ENCODE measurements around the gene ZCCHC24.
"Not testable (repeated sequence)": the region's sequence is repeated elsewhere in the genome, so short reads cannot be mapped to it uniquely, and the experiment has no call there.

The ZCCHC24 gene

DNA sequence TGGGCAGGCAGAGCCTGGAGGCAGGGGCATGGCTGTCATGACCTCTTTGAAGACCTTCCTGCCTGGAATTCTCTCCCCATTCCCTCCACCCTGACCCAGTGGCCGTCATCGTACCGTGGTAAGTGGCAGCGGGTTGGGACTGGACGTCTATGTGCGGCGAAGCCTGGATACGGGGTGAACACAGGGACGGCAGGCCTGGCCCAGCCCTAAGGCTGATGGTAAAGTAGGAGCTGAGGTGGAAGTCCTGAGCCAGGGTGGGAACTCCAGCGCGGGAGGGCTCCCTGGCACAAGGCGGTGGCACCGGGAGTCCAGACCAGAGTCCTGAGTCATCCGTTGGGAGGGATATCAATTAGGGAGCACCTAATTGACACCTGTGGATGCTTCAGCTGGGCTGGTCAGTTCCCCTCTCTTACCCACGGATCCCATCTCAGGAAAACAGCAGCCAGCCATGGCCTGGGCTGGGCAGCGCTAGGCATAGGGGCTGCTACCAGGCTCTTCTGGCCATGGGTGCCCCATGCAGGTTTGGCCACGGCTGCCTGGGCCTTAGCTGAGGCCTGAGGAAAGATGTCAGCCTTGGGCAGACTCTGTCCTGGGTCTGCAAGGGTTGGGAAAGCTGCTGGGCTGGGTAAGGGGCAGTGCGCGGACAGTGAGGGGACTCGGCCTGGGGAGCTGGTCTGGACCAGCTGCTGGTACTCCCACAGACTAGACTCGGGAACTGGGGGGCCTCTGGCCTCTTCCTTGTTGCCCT lies 94.8 kb downstream of the ZCCHC24 start:
- in situ Hi-C loops (cut with MboI; ENCODE audit: low sequenced_read_pairs): no loop called here

DNA sequence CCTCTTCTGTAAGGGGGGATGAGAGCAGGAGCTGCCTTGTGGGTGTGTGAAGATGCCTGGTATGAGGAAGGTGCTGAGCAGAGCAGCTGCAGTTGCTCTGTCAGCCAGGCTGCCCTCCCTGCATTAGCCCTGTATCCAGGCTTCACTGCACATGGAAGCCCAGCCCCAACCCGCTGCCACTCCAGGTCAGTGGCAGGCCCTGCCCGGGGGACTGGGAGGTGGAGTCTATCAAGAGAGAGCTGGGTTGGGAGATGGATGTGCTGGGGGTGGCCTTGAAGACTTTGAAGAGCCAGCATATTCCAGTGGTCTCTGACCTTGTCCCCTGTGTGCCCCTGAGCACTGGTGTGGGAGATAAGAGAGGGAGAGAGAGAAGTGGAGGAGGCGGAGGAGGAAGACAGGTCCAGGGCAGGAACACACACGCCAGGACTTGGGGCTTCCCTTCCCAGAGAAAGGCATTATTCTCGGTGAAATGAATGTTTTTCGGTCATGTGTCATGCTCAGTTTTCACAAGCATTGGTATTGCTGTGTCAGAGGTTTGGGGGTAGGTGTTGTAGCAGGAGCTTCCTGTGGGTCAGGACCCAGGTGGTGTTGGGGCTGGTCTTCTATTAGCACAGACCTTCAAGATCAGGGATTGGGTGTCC lies 95.5 kb downstream of the ZCCHC24 start:
- in situ Hi-C loops (cut with MboI; ENCODE audit: low sequenced_read_pairs): no loop called here

DNA sequence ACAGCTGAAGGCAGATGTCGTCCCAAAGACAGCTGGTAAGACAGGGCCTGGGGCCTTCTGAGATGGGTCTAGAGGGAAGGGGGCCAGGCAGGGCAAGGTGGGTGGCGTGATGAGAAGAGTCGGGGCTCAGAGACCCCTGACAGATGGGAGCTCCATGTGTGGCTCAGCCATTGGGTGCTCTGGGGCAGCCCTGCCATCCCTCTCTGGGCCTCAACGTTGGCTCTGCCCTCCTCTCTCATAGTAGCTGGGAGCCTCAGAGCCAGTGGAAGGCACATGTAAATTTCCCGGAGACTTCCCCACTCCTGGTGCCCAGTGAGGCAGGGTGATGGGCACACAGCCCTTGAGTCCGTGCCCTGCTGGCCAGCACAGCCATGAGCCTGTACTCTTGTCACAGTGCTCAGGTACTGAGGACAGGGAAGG lies 96.3 kb downstream of the ZCCHC24 start:
- in situ Hi-C loops (cut with MboI; ENCODE audit: low sequenced_read_pairs): no loop called here

DNA sequence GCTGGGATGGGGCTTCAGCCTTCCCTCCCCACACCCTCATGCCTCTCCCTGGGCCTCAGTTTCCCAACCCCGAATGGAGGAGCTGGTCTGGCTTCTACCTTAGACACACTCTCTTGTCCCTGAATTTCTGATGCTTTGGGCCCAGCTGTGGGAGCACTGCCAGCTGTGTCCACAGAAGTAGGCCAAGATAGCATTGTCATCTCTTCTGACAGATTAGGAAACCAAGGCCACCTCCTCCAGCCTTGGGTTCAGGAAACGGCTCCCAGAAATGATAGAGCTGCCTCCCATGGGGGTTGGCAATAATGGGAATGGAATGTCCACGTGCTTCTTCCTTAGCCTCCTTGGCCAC lies 96.8 kb downstream of the ZCCHC24 start:
- in situ Hi-C loops (cut with MboI; ENCODE audit: low sequenced_read_pairs): no loop called here

DNA sequence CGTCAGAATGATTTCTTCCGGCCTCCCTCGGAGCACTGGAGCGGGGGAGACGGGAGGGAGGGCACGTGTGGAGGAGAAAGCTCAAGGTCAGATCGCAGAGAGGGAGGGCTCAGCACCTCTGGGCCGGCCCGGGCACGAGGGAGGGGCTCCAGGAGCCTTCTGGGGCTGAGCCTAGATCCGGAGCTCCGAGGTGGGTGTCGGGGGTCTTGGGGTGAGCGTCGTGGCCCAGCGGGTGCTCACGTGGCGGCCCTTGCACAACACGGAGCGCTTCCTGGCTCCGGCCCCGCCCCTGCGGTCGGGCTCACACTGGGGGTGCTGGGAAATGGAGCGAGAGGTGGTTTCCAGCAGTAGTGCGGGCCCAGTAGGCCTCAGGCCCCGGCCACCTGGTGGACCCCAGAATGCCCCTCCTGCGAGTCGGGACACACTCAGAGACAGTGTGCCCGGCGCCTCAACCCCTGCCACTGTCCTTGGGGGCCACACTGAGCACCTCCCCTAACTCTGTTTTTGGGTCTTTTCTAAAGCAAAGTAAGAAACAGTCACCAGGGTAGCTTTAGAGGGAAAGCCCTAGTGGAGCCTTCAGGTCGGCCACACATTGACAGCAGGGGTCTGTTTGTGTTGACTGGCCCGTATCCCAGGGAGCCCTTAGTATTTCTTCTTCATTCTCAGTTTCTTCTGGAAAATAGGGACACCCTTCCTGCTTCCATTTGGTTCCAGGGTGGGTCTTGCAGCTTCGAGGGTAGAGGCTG lies 97.4 kb downstream of the ZCCHC24 start:
- in situ Hi-C loops (cut with MboI; ENCODE audit: low sequenced_read_pairs): no loop called here

DNA sequence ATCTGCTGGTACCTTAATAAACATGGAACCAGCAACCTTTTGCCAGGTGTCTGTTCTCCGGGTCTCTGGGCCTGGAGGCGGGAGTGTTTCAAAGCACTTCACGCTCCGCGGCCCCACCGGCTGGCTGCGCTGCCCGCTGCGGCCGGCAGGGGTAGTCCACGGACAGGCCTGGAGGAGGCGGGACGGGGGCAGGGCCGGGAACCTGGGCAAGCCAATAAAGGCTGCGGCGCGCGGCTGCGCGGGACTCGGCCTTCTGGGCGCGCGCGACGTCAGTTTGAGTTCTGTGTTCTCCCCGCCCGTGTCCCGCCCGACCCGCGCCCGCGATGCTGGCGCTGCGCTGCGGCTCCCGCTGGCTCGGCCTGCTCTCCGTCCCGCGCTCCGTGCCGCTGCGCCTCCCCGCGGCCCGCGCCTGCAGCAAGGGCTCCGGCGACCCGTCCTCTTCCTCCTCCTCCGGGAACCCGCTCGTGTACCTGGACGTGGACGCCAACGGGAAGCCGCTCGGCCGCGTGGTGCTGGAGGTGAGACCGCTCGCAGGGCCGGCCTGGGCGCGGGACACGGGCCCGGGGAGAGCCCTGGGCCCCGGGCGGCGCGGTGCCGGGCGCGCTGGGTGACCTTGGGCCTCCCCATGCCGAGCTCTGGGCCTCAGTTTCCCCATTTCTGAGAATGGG lies 98.1 kb downstream of the ZCCHC24 start, which contains the start of gene PPIF:
TSS of gene PPIF (plus strand) at position 244 of the 668 bp plus-strand sequence. CDS start at position 324, 80 bp downstream.
- in situ Hi-C loops (cut with MboI; ENCODE audit: low sequenced_read_pairs): no loop called here

DNA sequence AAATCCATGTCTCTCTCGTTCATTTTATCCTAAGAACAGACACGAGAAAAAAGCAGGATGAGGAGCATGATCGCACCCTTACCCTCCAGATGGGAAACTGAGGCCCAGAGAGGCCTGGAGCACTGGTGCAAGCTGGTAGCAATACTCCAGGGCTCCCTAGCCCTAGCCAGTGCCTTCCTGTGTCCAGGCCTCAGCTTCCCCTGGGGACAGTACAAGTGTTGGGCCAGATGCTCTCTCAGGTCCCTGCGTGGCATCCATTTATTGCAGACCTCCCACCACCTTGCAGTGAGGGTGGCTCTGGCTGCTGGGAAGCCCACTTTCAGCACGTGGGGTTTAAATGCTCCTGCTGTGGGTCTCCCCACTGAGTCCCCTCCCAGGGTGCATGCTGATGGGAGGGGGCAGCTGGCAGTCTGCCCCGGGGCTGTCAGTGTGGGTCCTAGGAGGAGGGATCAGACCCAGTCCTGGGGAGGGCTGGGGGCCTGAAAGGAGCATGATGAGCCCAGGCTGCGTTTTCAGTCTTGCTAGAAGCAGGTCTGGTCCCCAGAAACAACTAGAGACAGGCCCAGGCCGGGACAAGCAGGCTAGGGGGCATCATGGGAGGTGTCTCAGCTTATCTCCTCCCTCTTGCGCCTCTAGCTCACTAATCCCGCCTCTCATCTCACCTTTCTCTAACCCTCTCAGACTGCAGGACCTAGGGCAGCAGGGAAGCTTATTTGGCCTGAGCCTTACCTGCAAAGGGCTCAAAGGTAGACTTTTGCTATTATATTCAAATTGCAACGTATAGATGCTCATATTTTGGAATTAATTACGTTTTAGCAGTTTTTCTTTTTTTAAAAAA lies 98.8 kb downstream of the ZCCHC24 start:
- in situ Hi-C loops (cut with MboI; ENCODE audit: low sequenced_read_pairs): no loop called here

DNA sequence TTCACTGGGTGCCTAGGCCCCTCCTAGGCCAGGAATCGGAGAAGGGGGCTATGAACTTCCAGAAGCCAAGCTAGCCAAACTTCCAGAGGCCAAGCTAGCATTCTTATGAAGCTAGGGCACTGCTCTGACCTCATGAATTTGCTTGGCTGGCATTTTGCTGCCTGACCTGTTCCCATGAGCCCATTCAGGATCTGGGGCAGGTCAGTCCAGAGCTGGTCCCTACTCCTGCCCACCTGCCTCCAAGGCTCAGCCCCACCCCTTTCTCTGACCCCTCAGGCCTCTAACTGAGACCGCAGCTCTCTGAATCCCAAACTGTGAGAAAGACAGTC lies 99.4 kb downstream of the ZCCHC24 start:
- in situ Hi-C loops (cut with MboI; ENCODE audit: low sequenced_read_pairs): no loop called here

DNA sequence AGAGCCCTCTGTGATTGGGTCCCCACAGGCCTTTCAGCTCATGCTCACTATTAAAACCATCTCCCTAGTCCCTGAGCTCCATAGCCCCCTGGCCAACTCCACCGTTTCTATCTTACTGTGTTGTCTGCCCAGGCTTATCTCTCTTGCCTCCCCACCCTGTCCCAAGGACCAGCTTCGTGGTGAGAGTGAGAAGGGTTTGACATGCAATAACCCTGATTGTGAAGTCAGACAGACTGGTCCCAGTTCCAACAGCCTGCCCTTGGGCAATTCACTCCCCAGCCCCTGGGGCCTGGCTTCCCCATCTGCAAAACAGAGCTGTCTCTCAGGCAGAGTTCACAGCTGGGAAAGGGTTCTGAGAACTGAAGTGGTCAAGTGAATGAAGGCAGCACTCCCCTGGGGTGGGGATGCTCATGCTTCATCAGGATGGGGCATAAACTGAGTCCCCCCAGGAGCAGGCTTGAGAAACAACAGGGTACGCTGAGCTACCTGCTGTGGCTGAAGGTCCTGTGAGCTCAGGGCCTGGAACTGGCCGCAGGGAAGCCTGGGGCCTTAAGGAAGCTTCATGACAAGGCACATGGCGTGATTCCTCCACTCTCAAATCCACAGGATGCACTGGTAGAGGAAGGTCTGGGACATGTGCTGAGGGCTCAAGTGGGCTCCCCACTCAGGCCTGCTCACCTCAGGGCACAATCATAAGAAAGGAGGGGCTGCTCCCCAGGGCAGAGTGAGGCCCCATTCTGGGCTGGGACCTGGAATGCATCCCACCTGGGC lies 100.0 kb downstream of the ZCCHC24 start:
- in situ Hi-C loops (cut with MboI; ENCODE audit: low sequenced_read_pairs): no loop called here

DNA sequence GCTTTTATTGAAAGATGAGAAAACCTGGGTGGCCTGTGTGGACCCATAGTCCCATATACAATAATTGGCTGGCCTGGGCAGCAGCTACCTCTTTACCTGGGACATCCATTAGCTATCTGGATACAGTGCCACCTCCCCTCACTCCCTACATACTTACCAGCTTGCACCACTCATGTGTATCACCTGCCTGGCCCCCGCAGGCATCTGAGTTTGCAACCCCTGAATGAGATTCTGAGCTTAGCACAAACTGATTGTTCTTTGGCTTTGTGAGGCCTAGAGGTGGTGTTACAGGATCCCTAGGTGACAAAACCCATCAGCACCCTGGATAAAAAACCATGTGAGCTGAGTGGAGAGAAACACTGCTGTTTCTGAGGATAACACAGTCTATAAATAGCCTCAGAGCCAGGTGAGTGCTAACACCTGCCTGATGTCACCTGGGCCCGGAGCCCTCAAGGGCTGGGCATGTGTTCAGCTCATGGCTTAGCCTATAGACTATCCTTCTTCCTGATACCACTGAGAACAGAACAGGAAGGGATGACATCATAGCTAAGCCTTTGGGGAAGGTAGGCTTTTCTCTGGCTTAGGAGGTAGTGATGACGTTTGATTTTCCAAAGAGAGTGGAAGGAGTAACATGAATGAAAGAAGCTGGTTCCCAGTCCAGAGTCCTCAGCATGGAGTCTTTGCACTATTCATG lies 100.8 kb downstream of the ZCCHC24 start:
- in situ Hi-C loops (cut with MboI; ENCODE audit: low sequenced_read_pairs): no loop called here

DNA sequence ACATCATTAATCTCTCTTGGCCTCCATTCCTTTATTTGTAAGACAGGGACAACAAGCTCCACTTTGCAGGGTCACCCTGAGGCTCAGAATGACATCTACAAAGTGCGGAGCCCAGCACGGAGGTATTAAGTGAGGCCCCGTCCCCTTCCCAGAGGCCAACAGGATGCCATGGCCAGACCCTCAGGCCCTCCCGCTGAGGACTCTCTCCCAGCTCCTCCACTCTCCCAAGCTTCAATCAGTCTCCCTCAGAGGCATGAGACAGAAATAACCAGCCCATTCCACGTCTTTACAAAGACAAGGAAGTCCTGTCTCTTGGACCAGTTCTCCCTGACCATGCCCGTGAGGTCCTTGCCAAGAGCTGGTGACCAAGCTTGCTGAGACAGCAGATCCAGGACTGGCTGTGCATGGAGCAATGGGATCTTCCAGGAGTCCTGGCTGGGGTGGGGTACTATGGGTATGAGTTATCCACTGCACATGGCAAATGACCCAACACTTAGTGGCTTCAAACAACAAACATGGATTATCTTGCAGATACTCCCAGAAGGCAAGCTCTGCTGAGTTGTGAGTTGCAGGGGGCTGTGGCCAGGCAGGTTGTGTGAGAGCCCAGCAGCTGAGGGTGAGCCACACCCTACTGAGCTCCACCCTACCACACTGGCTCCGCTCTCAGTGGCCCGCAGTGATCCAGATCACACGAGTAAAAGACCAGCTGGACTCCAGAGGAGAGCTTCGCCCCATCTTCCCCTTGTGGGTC lies 102.4 kb downstream of the ZCCHC24 start:
- in situ Hi-C loops (cut with MboI; ENCODE audit: low sequenced_read_pairs): no loop called here

DNA sequence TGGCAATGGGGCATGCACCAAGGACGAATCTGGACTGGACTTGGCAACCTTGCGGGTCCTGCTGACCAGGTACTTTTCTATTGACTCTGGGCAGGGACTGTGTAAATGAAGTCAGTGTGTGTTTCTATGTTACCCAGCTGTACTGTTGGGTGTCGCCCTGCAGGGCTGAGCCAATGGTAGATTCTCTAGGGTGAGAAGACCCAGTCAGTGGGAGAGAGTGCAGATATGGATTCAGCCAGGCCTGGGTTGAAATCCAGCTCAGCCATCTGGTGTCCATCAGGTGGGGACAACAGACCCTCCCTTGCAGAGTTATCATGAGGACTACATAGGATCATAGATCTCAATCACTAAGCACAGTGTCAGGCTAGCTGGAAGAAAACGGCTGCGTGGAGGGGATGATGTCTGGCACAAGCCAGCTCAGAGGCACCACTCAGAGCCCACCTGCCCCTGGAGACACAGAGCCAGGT lies 103.1 kb downstream of the ZCCHC24 start:
- in situ Hi-C loops (cut with MboI; ENCODE audit: low sequenced_read_pairs): no loop called here

DNA sequence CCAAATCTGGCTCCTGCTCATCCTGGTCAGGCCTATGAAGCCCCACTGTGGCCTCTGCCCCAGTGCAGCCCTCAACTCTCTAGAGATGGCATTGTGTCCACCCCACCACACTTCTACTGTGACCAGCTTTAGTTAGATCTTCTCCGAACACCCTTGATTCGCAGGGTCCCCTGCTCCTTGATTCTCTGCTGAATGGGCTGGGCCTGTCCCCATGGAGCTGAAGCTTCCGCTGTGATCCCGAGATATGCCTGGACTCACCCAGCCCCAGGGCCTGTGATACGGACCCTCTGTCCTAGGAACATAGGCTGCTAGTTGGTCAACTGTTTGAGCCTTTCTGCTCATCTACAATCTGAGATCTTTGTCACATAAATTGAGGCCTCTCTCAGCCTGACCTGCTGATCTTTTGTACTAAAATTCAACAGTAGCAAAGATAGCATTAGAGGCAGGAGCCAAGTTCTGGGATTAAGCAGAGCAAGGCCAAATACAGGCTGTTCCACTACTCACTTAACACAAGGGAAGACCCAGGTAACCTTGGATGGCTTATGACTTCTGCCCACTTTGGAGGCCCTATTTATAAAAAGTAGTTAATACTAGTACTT lies 104.7 kb downstream of the ZCCHC24 start:
- in situ Hi-C loops (cut with MboI; ENCODE audit: low sequenced_read_pairs): no loop called here

DNA sequence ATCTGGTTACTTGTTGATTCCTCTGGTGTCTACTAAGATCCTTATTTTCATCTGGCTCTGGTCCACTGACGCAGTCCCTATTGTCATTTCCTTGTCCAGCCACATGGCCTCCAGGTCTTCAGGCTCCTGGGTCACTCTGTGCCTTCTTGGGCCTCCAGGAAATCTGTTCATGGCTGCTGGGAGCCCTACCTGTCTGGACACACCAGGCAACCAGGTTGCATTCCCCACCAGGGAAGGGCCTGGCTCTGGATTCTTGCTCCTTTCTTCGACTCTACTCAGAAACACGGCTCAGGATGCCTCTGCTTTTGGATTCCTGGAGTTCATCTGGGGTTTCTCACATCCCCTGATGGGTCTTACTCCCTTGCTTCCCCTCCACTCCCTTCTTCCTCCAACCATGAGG lies 106.2 kb downstream of the ZCCHC24 start:
- in situ Hi-C loops (cut with MboI; ENCODE audit: low sequenced_read_pairs): no loop called here

DNA sequence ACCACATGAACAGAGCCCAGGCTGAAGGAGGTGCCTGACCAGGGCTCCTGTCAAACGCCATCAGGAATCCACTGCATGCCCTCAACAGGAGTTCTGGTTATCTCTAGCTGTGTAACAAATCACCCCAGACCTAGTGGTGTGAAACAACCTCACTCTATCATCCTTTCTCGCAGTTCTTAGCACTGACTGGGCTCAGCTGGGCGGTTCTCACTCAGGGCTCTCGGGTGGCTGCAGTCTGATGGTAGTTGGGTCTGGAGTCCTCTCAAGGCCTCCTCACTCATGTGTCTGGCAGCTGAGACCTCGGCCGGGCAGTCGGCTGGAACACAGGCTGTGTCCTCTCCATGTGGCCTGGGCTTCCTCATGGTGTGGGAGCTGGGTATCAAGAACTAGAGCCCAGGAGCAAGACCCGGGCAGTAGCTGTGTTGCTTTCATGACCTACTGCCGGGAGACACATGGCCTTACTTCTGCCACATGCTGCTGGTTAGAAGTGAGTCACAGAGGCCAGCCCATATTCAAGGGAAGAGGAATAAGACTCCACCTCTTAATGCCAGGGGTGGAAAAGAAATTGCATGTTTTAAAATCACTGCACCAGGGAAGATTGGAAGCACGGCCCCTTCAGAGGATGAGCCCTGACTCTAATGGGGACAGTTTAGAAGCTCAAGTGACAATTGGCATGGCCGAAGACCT lies 107.5 kb downstream of the ZCCHC24 start:
- in situ Hi-C loops (cut with MboI; ENCODE audit: low sequenced_read_pairs): not testable (repeated sequence)

DNA sequence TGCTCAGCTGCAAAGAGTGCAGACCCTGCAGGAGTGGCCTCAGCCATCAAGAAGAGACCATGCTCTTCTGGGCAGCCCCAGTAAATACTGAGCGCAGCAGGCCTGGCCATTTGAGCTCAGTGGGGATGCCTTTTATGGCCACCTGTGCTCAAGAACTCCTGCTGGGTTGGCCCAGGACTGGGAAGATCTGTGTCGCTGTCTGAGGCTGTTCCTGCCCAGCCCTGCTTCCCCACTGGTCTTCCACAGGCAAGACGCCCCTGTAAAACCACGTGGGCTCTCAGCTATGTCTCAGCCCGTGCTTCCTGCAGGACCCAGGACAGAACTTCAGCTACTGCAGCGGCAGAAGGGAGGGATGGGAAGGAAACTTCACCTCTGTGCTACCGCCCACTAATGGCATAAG lies 108.7 kb downstream of the ZCCHC24 start:
- in situ Hi-C loops (cut with MboI; ENCODE audit: low sequenced_read_pairs): no loop called here

DNA sequence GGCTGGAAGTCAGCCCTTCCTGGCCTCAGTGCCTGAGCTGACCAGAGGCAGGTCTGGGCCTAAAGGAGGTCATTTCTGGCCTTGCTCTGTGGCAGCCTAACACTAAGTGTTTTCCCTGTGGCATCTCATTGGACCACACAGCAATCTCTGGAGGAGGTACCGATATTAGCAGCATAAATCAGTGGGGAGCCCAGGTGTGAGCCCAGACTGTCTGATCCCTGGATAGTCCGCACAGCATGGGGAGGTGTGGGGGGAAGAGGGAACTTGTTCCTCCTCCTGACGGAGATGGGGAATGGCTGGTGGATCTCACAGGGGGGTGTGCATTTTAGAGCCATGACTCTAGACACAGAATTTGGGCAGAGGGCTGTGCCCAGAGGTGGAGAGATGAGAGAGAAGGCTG lies 109.1 kb downstream of the ZCCHC24 start:
- in situ Hi-C loops (cut with MboI; ENCODE audit: low sequenced_read_pairs): no loop called here
